ENCODE measurements around the gene DNAJC25.
"Not testable (repeated sequence)": the region's sequence is repeated elsewhere in the genome, so short reads cannot be mapped to it uniquely, and the experiment has no call there.

The DNAJC25 gene

GRCh38 chr9:111631214-111631971 lies at the start of gene DNAJC25:
DNAJC25 (plus strand) TSS chr9:111631334; CDS start chr9:111631408, 74 bp downstream.
- peak; percentile 90 for DNase-seq

GRCh38 chr9:111582888-111583287 lies 48.2 kb upstream of the DNAJC25 start:
- DNase-seq = no peak

GRCh38 chr9:111586378-111586777 lies 44.8 kb upstream of the DNAJC25 start:
- no peak for DNase-seq

GRCh38 chr9:111588846-111589245 lies 42.3 kb upstream of the DNAJC25 start:
- no peak for DNase-seq

- DNase-seq = no peak
Observed at GRCh38 chr9:111597852-111598732, 33.0 kb upstream of the DNAJC25 start.

GRCh38 chr9:111598733-111599091 lies 32.4 kb upstream of the DNAJC25 start:
- no peak for DNase-seq

- DNase-seq = no peak
Observed at GRCh38 chr9:111599092-111599954, 31.8 kb upstream of the DNAJC25 start, which contains the start of gene PTGR1. PTGR1 (minus strand) TSS chr9:111599647; CDS start chr9:111597422, 2,225 bp downstream.

GRCh38 chr9:111599955-111600343 lies 31.2 kb upstream of the DNAJC25 start:
- no peak for DNase-seq

- no peak for DNase-seq
Observed at GRCh38 chr9:111601237-111602018, 29.7 kb upstream of the DNAJC25 start.

- no peak for DNase-seq
Observed at GRCh38 chr9:111603041-111603440, 28.1 kb upstream of the DNAJC25 start.

- no peak for DNase-seq
Observed at GRCh38 chr9:111604054-111604615, 27.0 kb upstream of the DNAJC25 start.

- no peak for DNase-seq
Observed at GRCh38 chr9:111605041-111605559, 26.0 kb upstream of the DNAJC25 start.

GRCh38 chr9:111610149-111610548 lies 21.0 kb upstream of the DNAJC25 start:
- no peak for DNase-seq

- no peak for DNase-seq
Observed at GRCh38 chr9:111610845-111611244, 20.3 kb upstream of the DNAJC25 start.

- DNase-seq = no peak
Observed at GRCh38 chr9:111613436-111614040, 17.6 kb upstream of the DNAJC25 start.

GRCh38 chr9:111615928-111616327 lies 15.2 kb upstream of the DNAJC25 start:
- no peak for DNase-seq

- not testable (repeated sequence) for DNase-seq
Observed at GRCh38 chr9:111617349-111617748, 13.8 kb upstream of the DNAJC25 start.

- no peak for DNase-seq
Observed at GRCh38 chr9:111621895-111622480, 9.1 kb upstream of the DNAJC25 start.

- DNase-seq = no peak
Observed at GRCh38 chr9:111622626-111623025, 8.5 kb upstream of the DNAJC25 start.

GRCh38 chr9:111627260-111627963 lies 3.7 kb upstream of the DNAJC25 start:
- no peak for DNase-seq
